ENCODE measurements around the gene TRABD.
"Not testable (repeated sequence)": the region's sequence is repeated elsewhere in the genome, so short reads cannot be mapped to it uniquely, and the experiment has no call there.

Gene TRABD

GRCh38 chr22:50204571-50204970, 18.9 kb downstream of the TRABD start:
- DNase-seq = no peak

- not testable (repeated sequence) for DNase-seq
Observed at GRCh38 chr22:50204998-50205397, 19.3 kb downstream of the TRABD start.

- no peak for DNase-seq
Observed at GRCh38 chr22:50205781-50206569, 20.3 kb downstream of the TRABD start.

GRCh38 chr22:50206599-50206998, 20.9 kb downstream of the TRABD start:
- DNase-seq = no peak

GRCh38 chr22:50207383-50208140, 21.8 kb downstream of the TRABD start:
- no peak for DNase-seq

GRCh38 chr22:50208430-50208938, 22.8 kb downstream of the TRABD start:
- no peak for DNase-seq

GRCh38 chr22:50208939-50209892, 23.5 kb downstream of the TRABD start:
- DNase-seq = no peak

GRCh38 chr22:50209893-50210292, 24.2 kb downstream of the TRABD start:
- peak; percentile 21 for DNase-seq

- DNase-seq = no peak
Observed at GRCh38 chr22:50210378-50211139, 24.8 kb downstream of the TRABD start.

- DNase-seq = no peak
Observed at GRCh38 chr22:50211147-50211546, 25.4 kb downstream of the TRABD start.

GRCh38 chr22:50213263-50213662, 27.6 kb downstream of the TRABD start:
- DNase-seq = no peak

- no peak for DNase-seq
Observed at GRCh38 chr22:50215297-50216054, 29.8 kb downstream of the TRABD start.

GRCh38 chr22:50216055-50216683, 30.5 kb downstream of the TRABD start:
- no peak for DNase-seq

- DNase-seq = no peak
Observed at GRCh38 chr22:50216684-50217520, 31.2 kb downstream of the TRABD start.

- DNase-seq = no peak
Observed at GRCh38 chr22:50217543-50218152, 31.9 kb downstream of the TRABD start.

- no peak for DNase-seq
Observed at GRCh38 chr22:50218153-50218995, 32.7 kb downstream of the TRABD start.

- no peak for DNase-seq
Observed at GRCh38 chr22:50218996-50219727, 33.4 kb downstream of the TRABD start.
